Lower leg skin (tissue), 3 donors: ENCODE results near the gene ARHGAP15.

ENCODE experiments used
- POLR2A ChIP-seq, 2 donors: fragments of 450-650 bp; IDR thresholded peaks; one replicate each; pipeline ENCODE4 v1.6.1; 2016 to 2017; ENCODE audit warnings: antibody characterized with exemption in 2 of 2, mild to moderate bottlenecking in 1 of 2, moderate library complexity in 1 of 2
- TF ChIP-seq, protein P1 (sequence below), 3 donors: fragments of 450-650 bp; IDR thresholded peaks; one replicate each; pipeline ENCODE4 v1.5.1; 2016; ENCODE audit warnings: antibody characterized with exemption in 3 of 3, mild to moderate bottlenecking in 3 of 3, moderate library complexity in 2 of 3

DNA sequence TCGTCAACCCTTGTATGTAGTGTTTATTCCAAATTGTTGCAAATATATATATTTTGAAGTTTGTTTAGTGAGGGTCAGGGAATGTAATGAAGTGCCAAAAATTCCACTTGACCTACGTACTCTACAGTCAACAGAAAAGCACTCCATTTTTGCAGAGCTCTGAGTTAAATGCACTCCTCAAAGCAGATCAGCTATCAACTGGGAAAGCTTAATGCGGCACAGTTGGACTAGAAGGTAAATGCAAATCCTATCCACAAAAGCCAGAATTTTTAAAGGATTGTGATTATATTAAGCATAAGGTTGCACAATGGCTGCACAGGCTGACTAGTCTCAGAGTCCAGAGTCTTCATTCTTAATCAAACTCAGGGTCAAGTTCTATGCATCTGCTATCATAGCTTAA, 577.1 kb downstream of the ARHGAP15 start:
- TF ChIP-seq, protein P1, sequence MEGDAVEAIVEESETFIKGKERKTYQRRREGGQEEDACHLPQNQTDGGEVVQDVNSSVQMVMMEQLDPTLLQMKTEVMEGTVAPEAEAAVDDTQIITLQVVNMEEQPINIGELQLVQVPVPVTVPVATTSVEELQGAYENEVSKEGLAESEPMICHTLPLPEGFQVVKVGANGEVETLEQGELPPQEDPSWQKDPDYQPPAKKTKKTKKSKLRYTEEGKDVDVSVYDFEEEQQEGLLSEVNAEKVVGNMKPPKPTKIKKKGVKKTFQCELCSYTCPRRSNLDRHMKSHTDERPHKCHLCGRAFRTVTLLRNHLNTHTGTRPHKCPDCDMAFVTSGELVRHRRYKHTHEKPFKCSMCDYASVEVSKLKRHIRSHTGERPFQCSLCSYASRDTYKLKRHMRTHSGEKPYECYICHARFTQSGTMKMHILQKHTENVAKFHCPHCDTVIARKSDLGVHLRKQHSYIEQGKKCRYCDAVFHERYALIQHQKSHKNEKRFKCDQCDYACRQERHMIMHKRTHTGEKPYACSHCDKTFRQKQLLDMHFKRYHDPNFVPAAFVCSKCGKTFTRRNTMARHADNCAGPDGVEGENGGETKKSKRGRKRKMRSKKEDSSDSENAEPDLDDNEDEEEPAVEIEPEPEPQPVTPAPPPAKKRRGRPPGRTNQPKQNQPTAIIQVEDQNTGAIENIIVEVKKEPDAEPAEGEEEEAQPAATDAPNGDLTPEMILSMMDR (IDR thresholded peaks at IDR 0.05) = no peak
- no peak for TF ChIP-seq POLR2A (IDR thresholded peaks at IDR 0.05)
